GM23338 (cell line): ENCODE measurements around the gene ZNF787.

Experiments used
- CREB1 ChIP-seq: fragments of 250-450 bp; sonication (Bioruptor Pico); IDR thresholded peaks from 2 replicates; pipeline ENCODE4 v1.5.0; 2020; ENCODE audit warnings: low read depth, mild to moderate bottlenecking, moderate library complexity
- CTCF ChIP-seq, 2 experiments: fragments of 200-600 bp in 1 of 2; sonication (generic) in 1 of 2; conservative IDR thresholded peaks; 2 replicates each; pipeline versions ENCODE4 v1.5.1 to v1.6.1; 2016 to 2017; ENCODE audit warnings: antibody characterized with exemption in 2 of 2, low read depth in 2 of 2, mild to moderate bottlenecking in 2 of 2, moderate library complexity in 1 of 2
- EZH2 ChIP-seq: fragments of 200-600 bp; sonication (generic); IDR thresholded peaks from one replicate; pipeline ENCODE4 v1.8.0; 2017; ENCODE audit warnings: antibody characterized with exemption, mild to moderate bottlenecking, low read depth; ENCODE audit not compliant: unreplicated experiment
- EZH2phosphoT487 ChIP-seq: fragments of 200-600 bp; sonication (generic); IDR thresholded peaks from one replicate; pipeline ENCODE4 v1.8.1; 2018; ENCODE audit warnings: antibody characterized with exemption; ENCODE audit not compliant: unreplicated experiment
- JUNB ChIP-seq: IDR thresholded peaks from one replicate; pipeline ENCODE4 v1.6.1; 2016; ENCODE audit warnings: antibody characterized with exemption; ENCODE audit not compliant: unreplicated experiment
- POLR2AphosphoS5 ChIP-seq: IDR thresholded peaks from 2 replicates; pipeline ENCODE4 v1.6.1; 2016; ENCODE audit warnings: antibody characterized with exemption, low read depth
- REST ChIP-seq: IDR thresholded peaks from one replicate; pipeline ENCODE4 v1.6.1; 2018; ENCODE audit warnings: antibody characterized with exemption; ENCODE audit not compliant: unreplicated experiment
- STAT1 ChIP-seq: IDR thresholded peaks from one replicate; pipeline ENCODE4 v1.6.1; 2016; ENCODE audit warnings: antibody characterized with exemption; ENCODE audit not compliant: unreplicated experiment
- ZNF331 ChIP-seq: fragments of 250-450 bp; sonication (Bioruptor Pico); IDR thresholded peaks from 2 replicates; pipeline ENCODE4 v1.5.0; 2020; ENCODE audit warnings: low read depth, mild to moderate bottlenecking, moderate library complexity
- ZNF462 ChIP-seq: fragments of 250-450 bp; sonication (Bioruptor Pico); IDR thresholded peaks from 2 replicates; pipeline ENCODE4 v1.5.0; 2020; ENCODE audit warnings: mild to moderate bottlenecking, moderate library complexity

GRCh38 chr19:56094449-56094848, 26.6 kb downstream of the ZNF787 start:
- TF ChIP-seq CTCF (conservative IDR thresholded peaks at IDR 0.05; ENCODE audit: low read depth in 2 of 2) (no peak), ZNF462 (no peak), EZH2 (no peak), CREB1 (CRISPR knock-in tag) (no peak), EZH2phosphoT487 (no peak), ZNF331 (CRISPR knock-in tag) (no peak), POLR2AphosphoS5 (no peak), REST (no peak), JUNB (no peak), STAT1 (no peak)
